HG03159 (cell line): ENCODE measurements around the gene CHST7.

ENCODE experiments used
- ATAC-seq: cut with Tn5 transposase; IDR thresholded peaks from one replicate; pipeline ENCODE4 v1.9.1; 2021; ENCODE audit warnings: mild to moderate bottlenecking, moderate library complexity; ENCODE audit not compliant: unreplicated experiment

CHST7 gene

DNA sequence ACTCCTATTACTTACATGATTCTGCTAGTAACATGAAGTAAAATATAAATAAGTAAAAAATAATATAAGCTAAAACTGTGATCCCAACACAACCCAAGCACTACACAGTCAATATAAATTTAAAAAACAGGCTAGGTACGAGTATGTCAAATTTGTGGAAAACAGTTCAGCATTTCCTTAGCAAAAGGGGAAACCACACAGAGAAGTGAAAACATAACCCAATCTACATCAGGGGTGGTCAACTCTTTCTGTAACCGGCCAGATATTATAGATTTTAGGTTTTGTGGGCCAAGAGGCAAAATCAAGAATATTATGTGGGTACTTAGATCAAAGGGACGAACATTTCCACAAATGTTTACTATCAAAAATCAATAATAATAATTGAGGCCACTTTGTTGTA lies 70.1 kb downstream of the CHST7 start:
- no peak for ATAC-seq

DNA sequence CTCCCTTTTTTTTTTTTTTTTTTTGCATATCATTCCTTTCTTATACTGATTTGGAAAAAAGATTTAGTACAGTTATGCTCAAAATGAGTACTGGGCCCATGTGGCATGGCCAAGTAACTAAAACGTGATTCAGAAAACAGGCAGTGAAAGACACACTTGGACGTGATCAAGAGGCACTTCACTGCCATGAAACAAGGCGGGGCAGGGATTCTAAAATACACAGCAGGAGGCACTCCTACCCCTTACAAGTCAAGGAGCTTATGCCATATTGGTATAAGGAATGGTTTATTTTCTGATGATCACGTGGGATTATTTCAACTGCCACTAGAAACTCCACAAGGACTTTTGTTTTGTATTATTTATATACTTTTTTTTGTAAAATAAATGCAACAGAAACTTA lies 72.0 kb downstream of the CHST7 start:
- no peak for ATAC-seq

DNA sequence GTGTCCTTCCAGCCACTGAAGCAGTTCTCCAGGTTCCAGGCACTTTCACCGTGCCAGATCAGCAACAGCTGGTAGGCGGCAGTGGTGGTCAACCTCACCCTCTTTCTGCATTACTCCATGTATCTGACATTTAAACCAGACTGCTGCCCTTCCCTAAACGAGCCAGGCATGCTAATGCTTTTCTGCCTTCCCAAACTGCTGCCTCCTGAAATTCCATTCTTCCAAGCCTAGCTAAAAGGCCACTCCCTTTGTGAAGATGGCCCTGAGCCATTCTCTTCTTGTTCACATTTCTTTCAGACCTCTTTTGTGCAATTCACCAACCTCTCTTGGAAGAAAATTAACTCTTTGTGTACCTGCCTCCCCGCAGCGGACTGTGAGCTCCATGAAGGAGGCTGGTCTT lies 73.7 kb downstream of the CHST7 start:
- ATAC-seq, result no peak
